Measurements from ENCODE around the gene SRSF9.
"Not testable (repeated sequence)": the region's sequence is repeated elsewhere in the genome, so short reads cannot be mapped to it uniquely, and the experiment has no call there.

- TF ChIP-seq CTCF, POLR2A (IDR thresholded peaks at IDR 0.05): not testable (repeated sequence)
Observed at GRCh38 chr12:120487552-120487951, 18.0 kb upstream of the SRSF9 start.
